Hepatic stellate cell (primary cell): ENCODE measurements around the gene ADORA2A.

Experiments used
- DNase-seq: peaks from one replicate; pipeline ENCODE4 v3.0.0; 2011; ENCODE audit warnings: low spot score

The ADORA2A gene

DNA sequence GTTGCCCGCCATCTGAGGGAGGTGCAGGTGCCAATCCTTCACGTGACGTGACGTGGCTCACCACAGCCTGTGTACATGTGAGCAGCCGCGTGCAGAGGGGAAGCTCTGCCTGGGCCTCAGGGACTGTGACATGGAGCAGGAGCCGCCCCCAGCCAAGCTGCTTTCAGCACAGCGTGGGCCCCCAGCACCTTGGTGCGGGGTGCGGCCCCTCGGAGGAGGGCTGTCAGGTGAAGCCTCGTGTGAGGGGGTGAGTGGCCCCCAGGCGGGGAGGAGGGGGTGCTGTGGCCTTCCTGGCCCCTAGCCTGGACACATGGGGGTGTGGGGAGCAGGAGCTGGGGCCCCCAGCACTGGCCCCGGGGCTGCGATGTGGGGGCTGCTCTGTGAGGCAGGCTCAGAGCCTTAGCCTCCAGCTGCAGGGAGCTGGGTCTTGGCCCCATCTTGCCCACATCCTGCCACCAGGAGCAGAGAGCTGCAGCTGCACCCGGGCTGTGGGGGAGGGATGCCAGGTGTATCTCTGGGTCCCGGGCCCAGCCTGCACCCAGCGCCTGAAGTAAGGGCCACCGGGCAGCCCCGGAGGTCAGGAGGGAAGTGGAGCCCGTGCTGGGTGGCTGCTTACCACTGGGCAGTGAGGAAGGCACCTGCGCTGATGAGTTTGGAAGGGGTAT lies at the start of gene ADORA2A:
TSS of gene ADORA2A (plus strand) at position 100 of the 665 bp plus-strand sequence. CDS start 5,806 bp downstream, outside the sequence.
- no peak for DNase-seq

DNA sequence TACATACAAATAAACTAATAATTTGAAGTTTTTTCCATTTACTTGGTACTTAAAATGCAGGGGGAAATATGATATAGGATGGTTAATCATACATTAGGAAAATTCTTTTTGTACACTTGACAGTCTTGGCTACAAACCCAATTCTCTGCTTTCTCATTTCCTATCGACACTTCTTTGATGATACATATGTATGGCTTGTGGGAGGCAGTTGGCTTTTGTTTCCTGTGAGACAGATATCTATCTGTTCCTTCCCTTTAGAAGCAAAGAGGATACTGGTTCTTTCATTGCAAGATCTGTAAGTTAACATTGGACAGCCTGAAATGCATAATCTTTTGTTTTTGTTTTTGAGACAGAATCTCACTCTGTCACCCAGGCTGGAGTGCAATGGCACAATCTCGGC lies 47.9 kb upstream of the ADORA2A start:
- no peak for DNase-seq

DNA sequence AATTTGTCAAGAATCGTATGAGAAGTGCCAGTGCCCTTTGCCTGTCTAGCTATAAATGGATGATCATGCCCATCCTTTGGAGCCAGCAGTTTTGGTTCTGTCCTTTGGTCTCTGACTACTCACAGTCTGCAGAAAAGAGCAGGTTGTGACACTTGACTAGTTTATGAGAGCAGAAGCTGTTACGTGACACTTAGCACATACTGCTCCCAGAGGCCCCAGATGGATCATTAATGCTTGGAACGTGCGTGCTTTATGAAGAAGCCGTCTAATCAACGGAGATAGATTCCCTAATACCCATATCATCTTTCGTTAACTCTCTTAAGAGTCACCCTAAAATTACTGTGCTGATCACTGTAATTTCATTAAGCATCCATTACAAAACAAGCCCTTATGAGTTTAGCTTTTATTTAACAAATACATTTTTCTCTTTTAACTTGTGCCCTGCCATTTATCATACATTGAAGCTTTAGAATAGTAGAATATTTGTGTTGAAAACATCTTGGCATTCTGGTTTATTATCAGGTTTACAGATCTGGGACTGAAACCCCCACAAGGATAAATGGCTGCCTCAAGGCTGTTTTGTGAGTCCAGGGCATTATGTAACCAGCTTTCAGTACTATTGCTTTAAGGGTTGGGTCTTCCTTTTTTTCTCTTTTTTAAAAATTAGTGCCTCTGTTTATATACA lies 47.0 kb upstream of the ADORA2A start:
- DNase-seq, result no peak

DNA sequence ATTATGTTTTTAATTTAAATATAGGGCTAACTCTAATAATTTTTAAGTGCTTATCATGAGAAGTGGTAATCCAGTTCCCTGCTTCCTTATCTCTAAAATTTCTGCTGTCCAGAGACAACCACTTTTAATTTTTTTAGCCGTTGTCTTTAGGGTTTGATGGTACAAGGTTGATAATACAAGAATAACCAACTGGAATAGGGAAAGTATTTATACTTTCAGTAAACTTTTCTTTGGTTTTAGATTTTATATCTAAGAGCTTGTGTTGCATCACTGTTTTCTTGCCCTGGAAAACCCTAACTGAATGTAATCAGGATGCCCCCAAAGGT lies 46.5 kb upstream of the ADORA2A start:
- DNase-seq, result no peak

DNA sequence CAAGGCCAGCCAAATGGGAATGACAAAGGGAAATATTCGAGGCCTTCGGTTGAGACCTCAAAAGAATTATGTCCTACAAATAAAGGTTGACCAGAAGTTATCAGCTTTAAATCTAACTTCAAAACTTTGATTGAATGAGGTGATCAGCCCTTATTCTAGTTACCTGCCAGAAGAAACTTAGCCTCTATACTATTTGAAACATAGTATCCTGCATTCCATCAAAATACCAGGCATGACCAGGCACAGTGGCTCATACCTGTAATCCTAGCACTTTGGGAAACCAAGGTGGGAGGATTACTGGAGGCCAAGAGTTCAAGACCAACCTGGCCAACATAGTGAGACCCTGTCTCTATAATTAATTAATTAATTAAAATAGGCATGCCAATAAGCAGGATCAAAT lies 44.3 kb upstream of the ADORA2A start:
- DNase-seq, result no peak

DNA sequence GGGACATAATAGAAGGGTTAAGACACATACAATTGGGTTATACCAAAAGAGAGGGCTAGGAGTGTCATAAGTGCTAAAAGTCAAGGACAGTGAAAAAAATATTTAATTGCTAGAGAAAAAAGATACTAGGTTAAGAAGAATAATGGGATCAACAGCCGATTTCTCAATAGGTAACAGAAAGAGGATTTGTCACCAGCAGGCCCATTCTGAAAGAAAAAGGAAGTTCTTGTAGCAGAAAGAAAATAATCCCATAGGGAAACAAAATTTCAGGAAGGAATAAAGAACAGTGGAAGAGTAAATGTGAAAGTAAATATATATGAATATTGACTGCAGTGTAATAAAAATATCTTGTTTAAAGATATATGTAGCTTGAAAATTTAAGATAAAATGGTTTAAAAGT lies 43.3 kb upstream of the ADORA2A start:
- no peak for DNase-seq

DNA sequence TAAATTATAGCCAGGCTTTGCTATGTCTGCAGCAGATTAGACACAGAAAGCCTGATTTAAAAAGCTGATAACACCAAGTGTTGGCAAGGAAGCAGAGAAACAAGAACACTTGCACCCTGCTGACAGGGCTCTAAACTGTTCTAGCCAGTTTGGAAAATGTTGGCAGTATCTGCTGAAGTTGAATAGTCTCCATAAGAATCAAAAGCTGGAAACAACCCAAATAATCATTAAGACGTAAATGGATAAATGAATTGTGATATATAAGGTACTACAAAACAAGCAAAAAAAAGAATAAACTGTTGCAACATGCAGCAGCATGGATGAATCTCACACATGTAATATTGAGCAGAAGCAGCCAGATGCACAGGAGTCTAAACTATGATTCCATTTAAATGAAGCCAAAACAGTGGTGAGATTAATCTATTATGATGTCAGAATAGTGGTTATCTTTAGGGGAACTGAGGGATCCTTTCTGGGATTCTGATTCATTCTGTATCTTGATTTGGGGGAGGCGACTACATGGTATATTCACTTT lies 40.4 kb upstream of the ADORA2A start:
- no peak for DNase-seq

DNA sequence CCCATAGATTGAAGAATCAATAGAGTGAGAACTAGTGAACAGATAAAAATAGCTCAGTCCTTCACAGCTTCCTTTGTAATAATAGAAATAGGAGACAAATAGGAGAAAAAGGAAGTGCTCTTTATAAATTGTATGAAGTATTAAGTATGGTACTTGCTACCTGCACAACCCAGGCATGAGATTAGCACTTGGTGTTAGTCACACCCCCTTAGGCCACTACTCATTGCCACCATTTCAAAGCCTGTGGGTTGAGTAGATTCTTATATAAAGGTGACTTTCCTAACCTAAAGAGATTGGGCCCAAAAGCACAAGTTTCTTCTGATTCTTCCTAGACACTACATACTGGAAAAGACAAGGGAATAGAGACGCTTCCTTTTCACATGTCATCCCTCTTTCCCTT lies 37.7 kb upstream of the ADORA2A start:
- DNase-seq, result no peak

DNA sequence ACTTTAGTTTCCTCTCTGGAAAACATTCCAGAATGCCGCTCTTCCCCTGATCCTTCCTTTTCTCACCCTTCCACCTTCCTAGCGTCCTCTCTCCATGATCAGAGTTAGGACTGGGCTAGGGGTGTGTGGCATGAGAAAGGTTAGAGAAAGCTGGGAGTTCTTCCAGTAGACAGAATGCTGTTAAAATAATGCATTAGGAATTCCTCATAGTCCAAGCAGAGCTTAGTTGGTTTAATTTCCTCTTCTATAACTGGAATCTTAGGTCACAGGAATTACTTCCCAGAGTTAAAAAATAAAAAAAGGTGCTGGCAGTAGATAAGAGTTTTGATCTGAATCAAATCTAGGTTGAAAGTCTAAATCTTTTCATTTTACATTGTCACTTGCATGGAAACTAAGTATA lies 37.2 kb upstream of the ADORA2A start:
- DNase-seq, result no peak

DNA sequence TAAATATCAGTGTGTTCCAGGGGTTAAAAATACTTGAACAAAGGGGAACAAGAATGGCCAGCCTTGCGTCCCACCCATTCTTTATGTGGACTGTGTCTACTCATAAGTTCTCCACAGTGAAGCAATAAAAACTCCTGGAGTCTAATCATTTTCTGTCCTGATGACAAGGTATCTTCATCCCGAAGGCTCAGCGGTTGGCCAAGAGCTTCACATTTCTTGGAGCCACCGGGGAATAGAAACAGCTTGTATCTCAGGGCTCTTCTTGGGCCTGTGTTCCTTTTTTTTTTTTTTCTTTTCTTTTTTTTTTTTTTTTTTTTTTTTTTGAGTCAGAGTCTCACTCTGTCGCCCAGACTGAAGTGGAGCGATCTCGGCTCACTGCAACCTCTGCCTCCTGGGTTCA lies 36.8 kb upstream of the ADORA2A start:
- no peak for DNase-seq

DNA sequence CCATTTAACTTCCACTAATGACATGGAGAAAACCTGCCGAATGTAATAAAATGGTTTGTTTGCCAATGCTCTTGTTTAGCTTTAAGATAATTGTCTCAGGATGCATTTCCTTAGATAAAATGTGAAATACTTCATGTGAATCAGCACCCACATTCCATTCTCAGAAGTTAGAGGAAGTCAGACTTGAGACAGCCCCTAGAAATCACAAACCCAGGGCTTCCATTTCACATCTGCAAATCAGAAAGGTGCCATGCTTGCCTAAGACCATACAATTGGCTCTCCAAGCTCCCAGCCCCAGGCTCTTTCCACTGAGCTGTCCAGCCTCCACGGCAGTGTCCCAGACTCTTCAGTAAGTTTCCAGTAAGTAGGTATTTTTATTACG lies 35.6 kb upstream of the ADORA2A start:
- peak; percentile 55 for DNase-seq

DNA sequence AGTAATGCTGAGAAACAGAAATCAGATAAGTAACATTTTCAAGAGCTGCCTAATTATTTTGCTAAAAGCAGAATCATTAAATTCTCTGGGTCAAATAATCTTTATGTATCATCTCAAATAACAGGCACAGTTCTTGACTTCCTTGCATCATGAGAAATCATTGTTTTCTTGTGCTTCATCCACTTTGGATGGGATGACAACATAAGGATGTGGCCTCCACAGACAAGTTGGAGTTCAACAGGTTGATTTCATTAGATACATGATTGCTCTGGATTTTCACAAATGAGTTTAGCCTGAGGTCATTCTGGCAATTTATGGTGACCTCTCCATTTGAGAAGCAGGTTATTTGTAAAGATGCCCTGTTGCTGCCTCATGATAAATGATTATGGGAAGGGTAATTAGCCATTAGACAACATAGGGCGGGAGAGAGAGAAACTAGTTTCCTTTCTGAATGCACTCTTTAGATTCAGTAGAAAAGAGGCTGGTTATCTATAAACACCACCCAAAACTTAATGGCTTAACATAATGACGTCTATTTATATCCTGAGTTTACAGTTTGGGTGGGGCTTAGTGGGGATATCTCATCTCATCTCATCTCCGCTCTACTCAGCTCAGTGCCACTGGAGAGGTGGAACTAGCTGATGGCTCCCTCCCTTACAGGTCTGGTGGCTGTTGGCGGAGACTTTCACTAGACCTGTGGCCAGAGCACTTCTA lies 35.0 kb upstream of the ADORA2A start:
- DNase-seq, result no peak

DNA sequence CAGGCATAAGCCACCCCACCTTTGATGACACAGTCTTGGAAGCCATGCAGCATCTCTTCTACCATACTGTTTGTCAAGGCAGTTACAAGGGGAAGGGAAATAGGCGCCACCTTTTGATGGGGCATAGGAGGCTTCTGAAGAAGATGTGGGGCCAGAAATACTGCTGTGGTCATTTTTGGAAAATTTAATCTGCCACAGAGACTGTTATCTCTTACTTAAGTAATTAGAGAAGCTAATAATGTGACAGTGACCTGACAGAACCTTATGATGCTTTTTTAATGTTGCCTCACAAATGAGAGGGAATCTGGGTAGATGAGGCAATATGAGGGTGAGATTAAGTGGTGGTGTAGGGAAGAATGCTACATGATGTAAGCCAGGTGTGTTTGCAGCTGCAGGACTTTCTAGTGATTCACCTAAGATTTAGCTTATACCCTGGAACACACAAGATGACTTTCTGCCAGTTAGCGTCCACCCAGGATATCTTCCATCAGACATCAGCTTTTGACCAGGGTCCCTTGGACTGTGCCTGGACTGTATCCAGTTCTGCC lies 34.3 kb upstream of the ADORA2A start:
- DNase-seq, result no peak

DNA sequence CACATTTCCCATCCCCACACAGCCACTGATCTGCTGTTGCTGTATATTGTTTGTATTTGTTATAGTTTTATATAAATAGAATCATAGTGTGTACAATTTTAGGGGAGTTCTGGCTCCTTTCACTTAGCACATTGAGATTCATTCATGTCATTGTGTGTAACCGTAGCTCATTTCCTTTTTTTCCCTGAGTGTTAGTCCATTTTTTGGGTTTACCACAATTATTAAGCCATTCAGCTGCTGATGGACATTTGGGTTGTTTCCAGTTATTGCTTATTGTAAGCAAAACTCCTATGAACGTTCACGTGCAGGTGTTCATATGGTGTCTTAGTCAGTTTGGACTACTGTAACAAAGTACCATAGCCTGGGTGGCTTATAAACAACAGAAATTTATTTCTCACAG lies 33.6 kb upstream of the ADORA2A start:
- no peak for DNase-seq

DNA sequence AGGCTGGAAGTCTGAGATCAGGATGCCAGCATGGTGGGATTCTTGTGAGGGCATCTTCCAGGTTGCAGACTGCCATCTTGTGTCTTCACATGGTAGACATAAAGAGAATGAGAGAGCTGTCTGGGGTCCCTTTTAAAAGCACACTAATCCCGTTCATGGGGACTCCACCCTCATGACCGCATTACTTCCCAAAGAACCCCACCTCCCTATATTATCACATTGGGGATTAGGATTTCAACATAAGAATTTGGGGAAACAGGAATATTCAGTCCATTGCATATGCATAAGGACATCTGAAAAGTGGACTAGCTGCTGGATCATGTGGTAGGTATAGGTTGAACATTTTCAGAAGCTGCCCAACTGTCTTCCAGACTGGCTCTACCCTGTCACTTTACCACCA lies 33.1 kb upstream of the ADORA2A start:
- DNase-seq, result no peak

DNA sequence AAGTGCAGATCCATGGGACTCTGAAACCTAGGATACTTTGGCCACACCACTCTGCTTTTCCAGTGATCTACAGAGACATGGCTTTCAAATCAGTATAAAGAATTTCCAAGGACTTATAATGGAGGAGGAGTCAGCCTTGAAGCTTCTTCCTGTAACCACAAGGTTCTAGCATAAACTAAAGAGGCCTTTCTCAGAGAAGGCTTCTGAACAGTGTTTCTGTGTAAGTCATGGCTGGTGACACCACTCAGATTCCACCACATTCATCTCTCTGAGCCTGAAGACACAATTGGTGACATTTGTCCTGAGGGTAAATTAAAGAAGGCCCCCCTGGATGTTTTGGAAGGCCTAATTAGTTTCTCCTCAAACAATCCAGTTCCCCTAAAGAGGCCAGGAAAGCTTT lies 29.0 kb upstream of the ADORA2A start:
- DNase-seq, result no peak

DNA sequence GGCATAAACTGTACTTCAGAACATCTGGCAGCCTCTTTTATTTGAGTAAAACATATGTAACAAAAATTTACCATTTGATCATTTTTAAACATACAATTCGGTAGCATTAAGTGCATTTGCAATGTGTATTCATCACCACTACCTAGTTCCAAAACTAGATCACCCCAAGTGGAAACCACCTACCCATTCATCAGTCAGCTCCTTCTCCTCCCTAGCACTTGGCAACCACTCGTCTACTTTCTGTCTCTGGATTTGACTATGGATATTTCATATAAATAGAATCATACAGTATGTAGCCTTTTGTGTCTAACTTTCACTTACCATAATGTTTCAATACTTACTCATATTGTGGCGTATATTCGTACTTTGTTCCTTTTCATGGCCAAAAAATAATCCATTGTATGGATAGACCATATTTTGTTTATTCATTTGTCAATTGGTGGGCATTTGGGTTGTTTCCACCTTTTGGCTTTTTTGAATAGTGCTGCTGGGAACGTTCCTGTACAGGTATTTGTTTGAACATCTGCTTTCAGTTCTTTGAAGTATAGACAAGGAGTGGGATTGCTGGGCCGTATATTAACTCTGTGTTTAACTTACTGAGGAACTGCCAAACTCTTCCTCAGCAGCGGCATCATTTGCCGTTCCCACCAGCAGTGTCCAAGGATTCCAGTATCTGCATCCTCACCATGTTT lies 27.2 kb upstream of the ADORA2A start:
- DNase-seq, result no peak

DNA sequence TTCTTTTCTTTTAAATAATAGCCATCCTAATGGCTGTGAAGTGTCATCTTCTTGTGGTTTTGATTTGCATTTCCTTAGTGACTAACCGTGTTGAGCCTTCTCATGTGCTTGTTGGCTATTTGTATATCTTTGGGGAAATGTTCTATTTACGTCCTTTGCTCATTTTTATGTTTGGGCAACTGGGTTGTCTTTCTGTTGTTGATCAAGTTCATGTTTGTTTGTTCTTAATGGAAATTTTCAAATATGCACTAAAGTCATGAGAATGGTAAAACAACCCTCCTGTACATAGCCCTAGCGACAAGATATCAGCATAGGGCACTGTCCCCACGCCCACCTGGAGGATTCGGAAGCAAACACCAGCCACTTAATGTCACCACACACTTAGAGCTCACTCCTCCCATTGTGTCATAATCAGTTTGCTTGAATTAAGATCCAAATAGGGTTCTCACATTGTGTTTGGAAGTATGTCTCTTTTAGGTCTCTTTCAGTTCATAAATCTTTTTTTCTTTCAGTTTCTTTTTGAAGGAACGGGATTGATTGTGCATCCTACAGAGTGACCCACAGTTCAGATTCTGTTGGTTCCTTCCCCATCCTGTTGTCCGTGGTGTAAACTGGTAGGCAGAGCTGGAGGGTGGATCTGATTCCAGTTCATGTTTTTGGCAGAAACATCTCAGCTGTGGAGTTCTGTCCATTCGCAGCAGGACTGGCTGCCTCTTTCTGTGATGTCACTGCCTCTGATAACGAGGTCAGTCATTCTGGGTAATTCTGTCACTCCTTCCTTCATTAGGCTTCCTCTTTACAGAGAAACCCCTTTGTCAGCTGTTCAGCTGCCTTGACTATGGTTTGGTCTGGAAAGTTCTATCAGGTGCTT lies 26.4 kb upstream of the ADORA2A start:
- DNase-seq, result no peak

DNA sequence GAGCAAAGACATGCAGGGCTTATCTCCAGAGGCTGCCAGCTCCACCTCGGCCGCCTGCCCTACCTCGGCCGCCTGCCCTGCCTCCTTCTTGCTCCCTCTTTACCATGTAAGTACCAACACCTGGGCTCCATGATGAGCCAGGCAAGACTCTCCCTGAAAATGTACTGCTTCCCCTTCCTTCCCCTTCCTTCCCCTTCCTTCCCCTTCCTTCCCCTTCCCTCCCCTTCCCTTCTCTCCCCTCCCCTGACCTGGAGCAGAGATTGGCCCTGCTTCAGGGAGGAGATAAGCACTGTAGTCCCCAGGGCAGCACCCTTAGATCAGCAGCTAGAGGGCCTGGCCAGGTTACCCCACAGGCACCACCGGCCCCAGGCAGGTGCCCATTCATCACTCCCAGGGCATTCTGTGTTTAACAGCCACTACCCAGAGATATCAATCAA lies 25.4 kb upstream of the ADORA2A start:
- DNase-seq, result no peak

DNA sequence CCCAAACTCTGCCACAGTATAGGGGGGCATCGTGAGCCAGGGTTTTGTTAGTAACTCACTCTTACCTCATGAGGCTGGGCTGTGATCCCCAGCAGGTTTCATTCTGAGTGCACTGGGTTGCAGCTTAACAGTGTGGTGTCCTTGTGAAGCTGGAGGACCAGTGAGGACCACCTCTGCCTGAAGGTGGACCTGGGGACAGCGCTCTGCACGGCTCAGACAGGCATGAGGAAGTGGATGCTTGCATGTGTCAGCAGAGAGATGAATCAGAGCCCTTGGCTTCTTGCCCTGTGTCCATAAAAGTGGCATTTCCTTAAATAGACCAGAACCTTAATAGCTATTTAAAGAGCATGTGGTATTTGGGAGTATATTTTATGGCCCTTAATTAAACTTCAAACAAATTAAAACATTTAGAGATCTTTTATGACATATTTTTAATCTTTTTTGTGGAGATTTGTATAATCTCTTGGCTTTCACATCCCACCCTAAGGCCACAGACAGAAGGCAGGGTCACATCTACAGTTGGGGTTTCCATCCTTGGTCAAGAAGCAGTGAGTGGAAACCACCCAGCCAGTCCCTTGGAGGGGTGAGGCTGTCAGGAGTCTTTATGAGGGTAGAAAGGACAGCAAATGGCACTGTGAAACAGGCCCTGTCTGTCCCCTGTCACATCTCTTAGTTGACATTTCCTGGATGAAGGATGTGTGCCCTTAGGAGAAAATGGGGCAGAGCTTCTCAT lies 24.8 kb upstream of the ADORA2A start:
- DNase-seq, result peak; percentile 80

DNA sequence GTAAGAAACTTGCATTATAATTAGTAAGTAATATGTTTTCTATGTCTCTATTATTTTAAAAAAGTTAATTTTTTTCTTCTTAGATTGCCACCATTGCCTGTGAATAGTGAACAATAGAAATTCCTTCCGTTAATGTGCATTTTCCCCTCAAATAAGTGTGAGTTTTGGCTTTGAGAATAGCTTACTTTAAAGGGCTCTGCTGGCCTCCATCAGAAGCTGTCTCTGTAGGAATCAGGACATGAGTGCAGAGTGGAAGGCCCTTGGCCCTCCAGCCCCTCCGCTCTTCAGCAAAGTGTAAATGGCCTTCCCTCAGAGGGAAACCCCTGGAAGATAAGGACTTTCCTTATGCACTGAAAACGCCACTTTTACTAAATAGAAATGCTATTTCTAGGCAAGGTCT lies 24.1 kb upstream of the ADORA2A start:
- no peak for DNase-seq
